Rectal smooth muscle tissue (tissue), 1 donor: ENCODE results near the gene SHISAL1.

Source experiments
- H3K27ac ChIP-seq: one replicate; pipeline ENCODE4 v1.7.0; 2013; ENCODE audit warnings: low read depth, low read length, inconsistent platforms
- H3K27me3 ChIP-seq: one replicate; pipeline ENCODE4 v1.7.0; 2013; ENCODE audit warnings: low read length; ENCODE audit not compliant: control insufficient read depth, insufficient read depth
- H3K36me3 ChIP-seq: one replicate; pipeline ENCODE4 v1.7.0; 2013; ENCODE audit warnings: low read length; ENCODE audit not compliant: control insufficient read depth, insufficient read depth
- H3K4me1 ChIP-seq: one replicate; pipeline ENCODE4 v1.7.0; 2013; ENCODE audit warnings: low read length; ENCODE audit not compliant: control insufficient read depth, insufficient read depth
- H3K4me3 ChIP-seq: one replicate; pipeline ENCODE4 v1.7.0; 2013; ENCODE audit warnings: low read length
- H3K9ac ChIP-seq: one replicate; pipeline ENCODE4 v1.7.0; 2013; ENCODE audit warnings: low read length

Gene SHISAL1

DNA sequence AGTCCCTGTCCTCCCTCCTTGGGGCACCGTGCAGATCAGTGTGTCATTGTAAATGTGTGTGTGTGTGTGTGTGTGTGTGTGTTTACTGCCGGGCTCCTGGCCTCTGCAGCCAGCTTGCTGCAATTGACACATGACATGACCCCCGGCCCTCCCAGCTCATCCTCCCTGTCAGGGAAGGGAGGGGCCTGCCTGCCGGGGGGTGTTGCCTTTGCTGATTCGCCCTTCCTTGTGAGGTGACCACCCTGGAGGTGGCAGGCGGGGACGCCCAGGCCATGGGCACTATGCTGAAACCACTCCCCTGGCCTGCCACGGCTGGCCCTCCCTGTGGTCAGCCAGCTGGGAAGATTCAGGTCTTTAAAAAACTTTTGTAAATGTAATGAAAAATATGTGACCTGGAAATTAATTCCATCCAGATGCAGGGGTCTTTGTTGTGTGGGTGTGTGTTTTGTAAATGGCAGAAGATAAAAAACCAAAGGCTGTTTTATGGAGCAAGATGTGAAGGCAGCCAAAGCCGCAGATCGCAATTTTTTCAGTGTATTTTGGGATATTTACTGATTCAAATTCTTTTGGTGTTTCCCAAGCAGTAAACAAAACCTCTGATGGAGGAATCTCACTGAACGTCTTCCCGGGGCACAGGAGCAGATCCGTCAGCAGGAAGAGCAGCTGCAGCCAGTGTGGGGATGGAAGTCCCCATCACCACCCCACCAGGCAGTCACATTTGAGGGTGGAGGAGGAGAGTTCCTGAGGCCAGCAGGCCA lies 23.2 kb downstream of the SHISAL1 start:
- H3K27me3 ChIP-seq: no peaks in the 10 kb centered on the region
- H3K4me1 ChIP-seq: no peaks in the 10 kb centered on the region
- H3K36me3 ChIP-seq: no peaks in the 10 kb centered on the region
- H3K4me3 ChIP-seq: no peak overlapping the region
- no peak overlapping the region for H3K9ac ChIP-seq
- no peak overlapping the region for H3K27ac ChIP-seq

DNA sequence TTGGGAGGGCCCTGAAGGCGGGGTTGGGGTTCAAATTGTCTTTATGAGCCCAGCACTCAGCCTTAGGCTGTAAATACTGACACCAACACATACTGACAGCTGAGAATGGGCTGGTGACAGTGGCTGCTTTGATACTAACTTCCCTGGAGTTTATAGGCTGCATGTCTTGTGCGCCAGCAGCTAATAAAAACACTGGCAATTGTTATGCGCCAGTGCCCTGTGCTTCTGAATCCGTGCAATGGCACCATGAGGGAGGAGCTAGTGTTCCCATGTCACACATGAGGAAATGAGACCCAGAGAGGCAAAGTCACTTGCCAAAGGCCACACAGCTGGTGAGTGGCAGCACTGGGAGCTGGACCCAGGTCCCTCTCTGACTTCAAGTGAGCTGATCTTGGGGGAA lies 23.8 kb downstream of the SHISAL1 start:
- no peak overlapping the region for H3K27ac ChIP-seq
- no peaks in the 10 kb centered on the region for H3K36me3 ChIP-seq
- H3K27me3 ChIP-seq: no peaks in the 10 kb centered on the region
- no peaks in the 10 kb centered on the region for H3K4me1 ChIP-seq
- no peak overlapping the region for H3K4me3 ChIP-seq
- H3K9ac ChIP-seq: no peak overlapping the region

GRCh38 chr22:44287741-44288140 lies 25.0 kb downstream of the SHISAL1 start:
- Histone ChIP-seq H3K9ac (no peak overlapping the region), H3K4me1 (no peaks in the 10 kb centered on the region), H3K36me3 (no peaks in the 10 kb centered on the region), H3K27me3 (no peaks in the 10 kb centered on the region), H3K4me3 (no peak overlapping the region), H3K27ac (no peak overlapping the region)

- Histone ChIP-seq H3K9ac (no peak overlapping the region), H3K27ac (no peak overlapping the region), H3K4me3 (no peak overlapping the region), H3K27me3 (no peaks in the 10 kb centered on the region), H3K36me3 (no peaks in the 10 kb centered on the region), H3K4me1 (no peaks in the 10 kb centered on the region)
Measured at GRCh38 chr22:44287121-44287693, 25.5 kb downstream of the SHISAL1 start.

DNA sequence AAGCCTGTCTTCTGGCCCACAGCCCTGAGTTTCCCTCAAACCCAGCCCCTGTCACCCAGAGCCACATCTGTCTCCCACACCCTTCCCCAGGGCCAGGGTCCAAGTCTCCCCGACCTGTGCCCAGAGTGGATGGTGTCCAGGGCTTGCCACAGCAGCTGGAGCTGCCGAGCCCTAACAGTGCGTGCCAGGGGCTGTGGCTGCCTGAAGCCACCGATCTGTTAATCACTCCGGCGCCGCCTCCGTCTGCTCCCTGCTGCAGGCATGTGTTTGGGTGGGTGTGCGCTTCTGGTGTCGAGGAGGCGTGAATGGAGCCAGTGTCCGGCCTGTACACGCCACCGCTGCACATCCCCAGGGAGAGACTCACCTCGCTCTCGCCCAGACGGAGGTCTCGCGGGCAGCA lies 26.1 kb downstream of the SHISAL1 start:
- Histone ChIP-seq H3K4me3 (no peak overlapping the region), H3K27me3 (no peaks in the 10 kb centered on the region), H3K4me1 (no peaks in the 10 kb centered on the region), H3K27ac (no peak overlapping the region), H3K36me3 (no peaks in the 10 kb centered on the region), H3K9ac (no peak overlapping the region)

- Histone ChIP-seq H3K27me3 (no peaks in the 10 kb centered on the region), H3K4me1 (no peaks in the 10 kb centered on the region), H3K9ac (no peak overlapping the region), H3K4me3 (no peak overlapping the region), H3K36me3 (no peaks in the 10 kb centered on the region), H3K27ac (no peak overlapping the region)
Measured at GRCh38 chr22:44284711-44285110, 28.0 kb downstream of the SHISAL1 start.

GRCh38 chr22:44281768-44282637 lies 30.7 kb downstream of the SHISAL1 start:
- Histone ChIP-seq H3K27me3 (no peaks in the 10 kb centered on the region), H3K4me3 (no peak overlapping the region), H3K27ac (no peak overlapping the region), H3K36me3 (no peaks in the 10 kb centered on the region), H3K4me1 (no peaks in the 10 kb centered on the region), H3K9ac (no peak overlapping the region)

DNA sequence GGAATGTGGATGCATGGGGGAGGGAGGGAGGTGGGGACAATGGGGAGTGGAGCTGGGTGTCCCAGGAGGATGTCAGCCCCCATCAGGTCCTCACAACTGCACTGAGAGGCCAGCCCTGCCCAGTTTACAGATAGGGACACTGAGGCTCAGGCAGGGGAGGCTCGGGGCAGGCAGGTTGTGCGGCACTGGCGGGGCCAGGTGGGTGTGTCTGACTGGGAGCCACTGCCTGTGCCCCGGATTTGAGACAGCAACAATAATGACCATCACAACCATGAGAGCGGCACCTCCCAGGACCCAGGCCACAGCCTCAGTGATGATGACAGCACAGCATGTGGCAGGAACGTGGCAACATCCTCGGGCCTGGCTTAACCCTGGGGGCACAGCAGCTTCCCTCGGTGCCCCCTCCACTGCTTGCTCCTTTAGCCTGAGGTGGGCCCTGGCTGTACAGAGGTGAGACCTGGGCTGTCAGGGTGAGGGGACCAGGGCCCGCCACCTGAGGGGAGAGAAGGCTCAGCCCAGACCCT lies 32.0 kb downstream of the SHISAL1 start:
- no peak overlapping the region for H3K4me3 ChIP-seq
- no peak overlapping the region for H3K9ac ChIP-seq
- no peaks in the 10 kb centered on the region for H3K4me1 ChIP-seq
- H3K36me3 ChIP-seq: no peaks in the 10 kb centered on the region
- H3K27ac ChIP-seq: no peak overlapping the region
- no peaks in the 10 kb centered on the region for H3K27me3 ChIP-seq

- H3K4me3 ChIP-seq: no peak overlapping the region
- no peak overlapping the region for H3K27ac ChIP-seq
- no peaks in the 10 kb centered on the region for H3K4me1 ChIP-seq
- H3K9ac ChIP-seq: no peak overlapping the region
- H3K36me3 ChIP-seq: no peaks in the 10 kb centered on the region
- no peaks in the 10 kb centered on the region for H3K27me3 ChIP-seq
Measured at GRCh38 chr22:44279069-44279360, 33.7 kb downstream of the SHISAL1 start.

GRCh38 chr22:44278243-44279068 lies 34.3 kb downstream of the SHISAL1 start:
- H3K4me3 ChIP-seq: no peak overlapping the region
- no peak overlapping the region for H3K27ac ChIP-seq
- H3K4me1 ChIP-seq: no peaks in the 10 kb centered on the region
- H3K36me3 ChIP-seq: no peaks in the 10 kb centered on the region
- H3K9ac ChIP-seq: no peak overlapping the region
- H3K27me3 ChIP-seq: no peaks in the 10 kb centered on the region

DNA sequence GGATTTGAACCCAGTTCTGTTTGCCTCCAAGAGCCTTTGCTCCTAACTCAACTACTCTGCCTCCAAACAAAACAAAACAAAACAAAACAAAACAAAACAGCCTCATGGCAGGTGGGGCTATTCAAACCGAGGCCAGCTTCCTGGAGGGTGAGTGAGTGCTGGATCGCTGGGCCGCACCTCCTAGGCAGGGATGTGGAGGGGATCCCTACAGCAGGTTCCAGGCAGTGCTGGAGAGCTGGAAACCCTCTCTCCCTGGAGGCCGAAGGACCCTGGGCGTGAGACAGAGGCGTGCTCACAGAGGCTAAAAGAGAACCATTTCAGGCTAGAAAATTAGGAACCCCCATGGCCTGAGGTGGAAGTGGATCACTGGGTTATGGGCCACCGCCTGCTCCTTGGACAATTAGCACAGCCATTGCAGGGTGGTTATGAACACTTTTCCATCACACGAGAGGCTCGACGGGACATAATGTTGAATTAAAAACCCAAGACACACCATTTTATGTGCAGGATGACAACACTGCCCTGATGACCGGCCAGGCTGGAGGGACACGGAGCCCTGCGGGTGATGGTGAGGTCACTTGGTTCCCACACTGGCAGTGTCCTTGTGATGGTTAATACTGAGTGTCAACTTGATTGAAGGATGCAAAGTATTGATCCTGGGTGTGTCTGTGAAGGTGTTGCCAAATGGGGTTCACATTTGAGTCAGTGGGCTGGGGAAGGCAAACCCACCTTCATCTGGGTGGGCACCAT lies 35.2 kb downstream of the SHISAL1 start:
- Histone ChIP-seq H3K4me1 (no peaks in the 10 kb centered on the region), H3K36me3 (no peaks in the 10 kb centered on the region), H3K27me3 (no peaks in the 10 kb centered on the region), H3K27ac (no peak overlapping the region), H3K9ac (no peak overlapping the region), H3K4me3 (no peak overlapping the region)
